ENCODE data around the gene PCGF3.
"Not testable (repeated sequence)": the region's sequence is repeated elsewhere in the genome, so short reads cannot be mapped to it uniquely, and the experiment has no call there.

Gene PCGF3

GRCh38 chr4:772776-773175 lies 67.1 kb downstream of the PCGF3 start:
- peaks cover 54% of the 10 kb centered on the region for H3K4me1 Mint-ChIP-seq (ENCODE audit: low read depth)
- peaks cover 8% of the 10 kb centered on the region for H3K36me3 Mint-ChIP-seq
- no peaks in the 10 kb centered on the region for H3K9me3 Mint-ChIP-seq (ENCODE audit: low read depth)
- H3K27me3 Mint-ChIP-seq = no peaks in the 10 kb centered on the region
- H3K27ac Mint-ChIP-seq = no peak overlapping the region
- H3K4me3 Mint-ChIP-seq = peak overlapping the region; percentile 10

DNA sequence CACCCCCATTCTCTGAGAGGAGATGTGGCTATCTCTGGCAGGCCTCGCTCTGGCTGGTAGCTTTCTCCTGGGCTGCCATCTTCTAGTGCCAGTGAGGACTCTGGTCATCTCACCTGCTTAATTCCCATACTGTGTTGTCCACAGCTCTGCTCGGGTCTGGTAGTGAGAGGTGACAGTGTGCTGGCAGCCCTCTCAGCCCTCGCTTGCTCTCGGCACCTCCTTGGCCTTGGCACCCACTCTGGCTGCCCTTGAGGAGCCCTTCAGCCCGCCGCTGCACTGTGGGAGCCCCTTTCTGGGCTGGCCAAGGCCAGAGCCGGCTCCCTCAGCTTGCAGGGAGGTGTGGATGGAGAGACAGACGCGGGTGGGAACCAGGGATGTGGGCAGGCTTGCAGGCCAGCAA lies 67.6 kb downstream of the PCGF3 start:
- H3K36me3 Mint-ChIP-seq = peaks cover 8% of the 10 kb centered on the region
- no peak overlapping the region for H3K4me3 Mint-ChIP-seq
- H3K27me3 Mint-ChIP-seq = no peaks in the 10 kb centered on the region
- no peaks in the 10 kb centered on the region for H3K9me3 Mint-ChIP-seq (ENCODE audit: low read depth)
- no peak overlapping the region for H3K27ac Mint-ChIP-seq
- peaks cover 58% of the 10 kb centered on the region for H3K4me1 Mint-ChIP-seq (ENCODE audit: low read depth)

DNA sequence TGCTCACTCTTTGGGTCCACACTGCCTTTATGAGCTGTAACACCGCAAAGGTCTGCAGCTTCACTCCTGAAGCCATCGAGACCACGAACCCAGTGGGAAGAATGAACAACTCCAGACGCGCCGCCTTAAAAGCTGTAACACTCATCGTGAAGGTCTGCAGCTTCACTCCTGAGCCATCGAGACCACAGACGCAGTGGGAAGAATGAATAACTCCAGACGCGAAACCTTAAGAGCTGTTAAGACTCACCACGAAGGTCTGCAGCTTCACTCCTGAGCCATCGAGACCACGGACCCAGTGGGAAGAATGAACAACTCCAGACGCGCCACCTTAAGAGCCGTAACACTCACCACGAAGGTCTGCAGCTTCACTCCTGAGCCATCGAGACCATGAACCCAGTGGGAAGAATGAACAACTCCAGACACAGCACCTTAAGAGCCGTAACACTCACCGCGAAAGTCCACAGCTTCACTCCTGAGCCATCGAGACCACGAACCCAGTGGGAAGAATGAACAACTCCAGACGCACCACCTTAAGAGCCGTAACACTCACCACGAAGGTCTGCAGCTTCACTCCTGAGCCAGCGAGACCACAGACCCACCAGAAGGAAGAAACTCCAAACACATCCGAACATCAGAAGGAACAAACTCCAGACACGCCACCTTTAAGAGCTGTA lies 68.9 kb downstream of the PCGF3 start:
- Mint-ChIP-seq H3K27ac (peak overlapping the region; percentile 81), H3K4me3 (peak overlapping the region; percentile 75), H3K4me1 (ENCODE audit: low read depth) (peaks cover 60% of the 10 kb centered on the region)
- H3K27me3 Mint-ChIP-seq; H3K9me3 Mint-ChIP-seq (ENCODE audit: low read depth); H3K36me3 Mint-ChIP-seq: not testable (repeated sequence)

- H3K36me3 Mint-ChIP-seq; H3K9me3 Mint-ChIP-seq (ENCODE audit: low read depth); H3K27me3 Mint-ChIP-seq: not testable (repeated sequence)
- Mint-ChIP-seq H3K27ac (peak overlapping the region; percentile 73), H3K4me1 (ENCODE audit: low read depth) (peaks cover 61% of the 10 kb centered on the region), H3K4me3 (peak overlapping the region; percentile 77)
These were observed 69.9 kb downstream of the PCGF3 start for GRCh38 chr4:775485-775884.

DNA sequence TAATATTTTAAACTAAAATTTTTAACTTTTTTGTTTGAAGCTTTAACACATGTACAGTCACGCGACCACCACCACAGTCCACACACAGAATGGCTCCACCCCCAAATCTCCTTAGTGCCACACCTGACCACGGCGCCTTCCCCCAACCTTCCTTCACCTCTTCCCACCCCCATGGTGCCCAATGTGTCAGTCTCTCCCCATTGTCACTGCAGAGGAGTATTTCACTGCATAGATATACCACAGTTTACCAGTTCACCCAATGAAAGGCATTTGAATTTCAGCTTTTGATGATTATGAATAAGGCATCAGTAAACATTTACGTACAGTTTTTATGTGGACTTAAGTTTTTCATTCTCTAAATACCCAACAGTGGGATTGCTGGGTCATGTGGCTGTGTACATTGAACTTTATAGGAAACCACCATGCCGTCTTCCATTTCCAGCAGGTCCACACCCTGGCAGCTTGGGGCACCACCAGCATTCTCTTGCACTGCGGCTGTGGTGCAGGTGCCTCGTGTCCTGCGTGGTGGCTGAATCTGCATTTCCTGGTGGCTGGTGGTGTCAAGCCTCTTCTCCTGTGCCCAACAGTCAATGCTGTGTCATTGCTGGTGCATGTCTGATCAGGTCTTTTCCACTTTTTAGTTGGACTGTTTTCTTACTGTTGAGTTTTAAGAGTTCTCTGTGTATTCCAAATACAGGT lies 71.3 kb downstream of the PCGF3 start:
- H3K27ac Mint-ChIP-seq = peak overlapping the region; percentile 72
- no peaks in the 10 kb centered on the region for H3K27me3 Mint-ChIP-seq

DNA sequence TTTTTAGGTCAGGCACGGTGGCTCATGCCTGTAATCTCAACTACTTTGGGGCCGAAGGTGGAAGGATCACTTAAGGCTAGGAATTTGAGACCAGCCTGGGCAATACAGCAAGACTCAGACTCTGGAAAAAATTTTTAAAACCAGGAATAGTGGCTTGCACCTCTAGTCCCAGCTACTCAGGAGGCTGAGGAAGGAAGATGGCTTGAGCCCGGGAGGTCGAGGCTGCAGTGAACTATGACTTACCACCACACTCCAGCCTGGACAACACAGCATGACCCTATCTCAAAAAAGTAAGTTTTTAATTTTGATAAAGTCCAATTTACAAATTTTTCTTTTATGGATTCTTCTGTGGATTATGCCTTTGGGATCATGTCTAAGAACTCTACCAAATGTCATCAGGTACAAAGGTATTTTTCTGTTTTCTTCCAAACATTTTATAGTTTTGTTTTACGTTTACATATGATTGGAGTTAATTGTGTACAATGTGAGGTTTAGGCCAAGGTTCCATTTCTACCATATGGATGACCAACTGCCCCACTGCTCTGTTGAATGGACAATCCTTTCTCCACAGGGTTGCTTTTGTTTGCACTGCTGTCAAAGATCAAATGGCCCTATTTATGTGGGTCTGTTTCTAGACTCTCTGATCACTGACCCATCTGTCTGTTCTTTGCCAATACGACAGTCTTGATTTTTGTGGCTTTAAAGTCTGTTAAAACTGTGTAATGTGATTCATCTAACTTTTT lies 72.1 kb downstream of the PCGF3 start:
- H3K27ac Mint-ChIP-seq = peak overlapping the region; percentile 54
- H3K27me3 Mint-ChIP-seq = no peaks in the 10 kb centered on the region
- peaks cover 8% of the 10 kb centered on the region for H3K36me3 Mint-ChIP-seq
- peaks cover 62% of the 10 kb centered on the region for H3K4me1 Mint-ChIP-seq (ENCODE audit: low read depth)
- no peaks in the 10 kb centered on the region for H3K9me3 Mint-ChIP-seq (ENCODE audit: low read depth)
- H3K4me3 Mint-ChIP-seq = peak overlapping the region; percentile 41

More for the DNA sequence above, 71.3 kb downstream of the PCGF3 start:
- no peaks in the 10 kb centered on the region for H3K9me3 Mint-ChIP-seq (ENCODE audit: low read depth)
- peaks cover 59% of the 10 kb centered on the region for H3K4me1 Mint-ChIP-seq (ENCODE audit: low read depth)
- H3K36me3 Mint-ChIP-seq = peaks cover 8% of the 10 kb centered on the region
- H3K4me3 Mint-ChIP-seq = peak overlapping the region; percentile 41

- peaks cover 2% of the 10 kb centered on the region for H3K27me3 Mint-ChIP-seq
- H3K4me3 Mint-ChIP-seq = peak overlapping the region; percentile 88
- peak overlapping the region; percentile 46 for H3K27ac Mint-ChIP-seq
- H3K36me3 Mint-ChIP-seq = peaks cover 6% of the 10 kb centered on the region
- no peaks in the 10 kb centered on the region for H3K9me3 Mint-ChIP-seq (ENCODE audit: low read depth)
- peaks cover 53% of the 10 kb centered on the region for H3K4me1 Mint-ChIP-seq (ENCODE audit: low read depth)
These were observed 73.9 kb downstream of the PCGF3 start for GRCh38 chr4:779555-779954.

DNA sequence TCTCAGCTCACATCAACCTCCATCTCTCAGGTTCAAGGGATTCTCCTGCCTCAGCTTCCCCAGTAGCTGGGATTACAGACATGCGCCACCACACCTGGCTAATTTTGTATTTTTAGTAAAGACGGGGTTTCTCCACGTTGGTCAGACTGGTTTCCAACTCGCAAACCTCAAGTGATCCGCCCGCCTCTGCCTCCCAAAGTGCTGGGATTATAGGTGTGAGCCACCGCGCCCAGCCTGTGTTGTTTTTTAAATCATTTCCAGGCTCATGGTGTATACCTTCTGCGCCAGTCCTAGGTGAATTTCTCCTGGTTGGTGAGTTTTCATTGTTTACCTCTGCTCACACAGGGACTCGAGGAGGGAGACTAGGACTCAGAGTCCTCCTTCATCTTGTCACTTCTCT lies 74.6 kb downstream of the PCGF3 start:
- H3K27me3 Mint-ChIP-seq; H3K36me3 Mint-ChIP-seq; H3K9me3 Mint-ChIP-seq (ENCODE audit: low read depth): not testable (repeated sequence)
- peak overlapping the region; percentile 89 for H3K27ac Mint-ChIP-seq
- peak overlapping the region; percentile 88 for H3K4me3 Mint-ChIP-seq
- H3K4me1 Mint-ChIP-seq (ENCODE audit: low read depth) = peaks cover 53% of the 10 kb centered on the region

DNA sequence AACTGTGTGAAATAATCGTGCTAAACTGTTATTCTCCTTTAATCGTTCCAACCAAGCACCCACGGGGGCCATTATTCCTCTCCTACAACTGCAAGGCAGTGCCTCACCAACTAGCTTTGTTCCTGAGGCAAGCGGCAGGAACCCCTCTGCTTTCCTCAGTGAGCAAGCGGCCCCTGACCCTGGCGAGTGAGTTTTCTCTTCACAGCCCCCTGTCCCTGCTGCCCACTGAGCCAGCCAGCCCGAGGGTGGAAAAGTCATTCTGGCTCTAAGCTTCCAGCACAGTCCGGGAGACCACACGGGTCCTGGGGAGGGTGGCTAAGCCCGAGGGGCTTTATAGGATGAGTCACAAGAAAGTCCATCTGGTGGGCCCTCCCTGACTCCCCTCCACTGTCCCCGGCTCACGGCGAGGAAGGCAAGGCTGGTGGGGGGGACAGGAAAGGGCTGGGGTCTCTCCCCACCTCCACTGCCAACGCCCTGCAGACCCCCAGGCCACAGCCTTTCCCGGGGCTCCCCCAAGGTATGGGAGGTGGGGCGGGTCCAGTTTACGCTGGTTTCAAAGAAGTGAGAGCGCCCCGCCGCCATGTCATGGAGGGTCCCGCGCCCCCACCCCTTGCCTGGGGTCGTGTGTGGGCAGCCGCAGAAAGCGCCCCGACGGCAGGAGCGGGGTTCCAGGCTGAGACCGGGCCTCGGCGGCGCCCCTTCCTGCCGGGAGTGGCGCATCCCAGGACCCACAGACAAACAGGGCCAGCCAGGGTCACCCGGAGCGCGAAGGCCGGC lies 75.3 kb downstream of the PCGF3 start:
- Mint-ChIP-seq H3K27ac (peak overlapping the region; percentile 89), H3K36me3 (peaks cover 3% of the 10 kb centered on the region), H3K4me1 (ENCODE audit: low read depth) (peaks cover 48% of the 10 kb centered on the region)

GRCh38 chr4:781493-782216 lies 76.0 kb downstream of the PCGF3 start:
- peaks cover 7% of the 10 kb centered on the region for H3K27me3 Mint-ChIP-seq

More for the DNA sequence above, 75.3 kb downstream of the PCGF3 start:
- Mint-ChIP-seq H3K9me3 (ENCODE audit: low read depth) (no peaks in the 10 kb centered on the region), H3K4me3 (peak overlapping the region; percentile 88), H3K27me3 (peaks cover 7% of the 10 kb centered on the region)

GRCh38 chr4:784401-785331 lies 79.0 kb downstream of the PCGF3 start:
- no peak overlapping the region for H3K27ac Mint-ChIP-seq
- no peaks in the 10 kb centered on the region for H3K9me3 Mint-ChIP-seq (ENCODE audit: low read depth)
- H3K4me1 Mint-ChIP-seq (ENCODE audit: low read depth) = peaks cover 28% of the 10 kb centered on the region
- H3K36me3 Mint-ChIP-seq = no peaks in the 10 kb centered on the region
- peak overlapping the region; percentile 81 for H3K4me3 Mint-ChIP-seq
- H3K27me3 Mint-ChIP-seq = peaks cover 10% of the 10 kb centered on the region

More at GRCh38 chr4:781493-782216, 76.0 kb downstream of the PCGF3 start:
- Mint-ChIP-seq H3K36me3 (peaks cover 3% of the 10 kb centered on the region), H3K27ac (peak overlapping the region; percentile 89), H3K4me1 (ENCODE audit: low read depth) (peaks cover 44% of the 10 kb centered on the region), H3K4me3 (peak overlapping the region; percentile 88), H3K9me3 (ENCODE audit: low read depth) (no peaks in the 10 kb centered on the region)

GRCh38 chr4:785332-786073 lies 79.9 kb downstream of the PCGF3 start:
- Mint-ChIP-seq H3K9me3 (ENCODE audit: low read depth) (no peaks in the 10 kb centered on the region), H3K4me1 (ENCODE audit: low read depth) (peaks cover 20% of the 10 kb centered on the region), H3K4me3 (peak overlapping the region; percentile 81), H3K27me3 (peaks cover 10% of the 10 kb centered on the region), H3K36me3 (no peaks in the 10 kb centered on the region), H3K27ac (no peak overlapping the region)

Measured in activated naive CD8-positive, alpha-beta T cell (primary cell).